H9 (cell line): ENCODE results near the gene ETFA. TPM values are rescaled to one million over a fixed set of nuclear protein-coding genes. Genes with fewer than 3 reads are reported as not detected.

Source experiments
- DNase-seq: peaks from one replicate; pipeline ENCODE4 v3.0.0-alpha.2; 2017
- H2AFZ ChIP-seq: one replicate; pipeline ENCODE4 v1.6.1; 2013; ENCODE audit warnings: mild to moderate bottlenecking, low read length, control low read depth, moderate library complexity
- H2AK5ac ChIP-seq: 2 replicates; pipeline ENCODE4 v1.6.1; 2013; ENCODE audit warnings: low read length, control low read depth, mixed read lengths; ENCODE audit not compliant: insufficient read length
- H2BK120ac ChIP-seq: one replicate; pipeline ENCODE4 v1.6.1; 2013; ENCODE audit warnings: low read depth, mild to moderate bottlenecking, low read length, control low read depth, inconsistent platforms; ENCODE audit not compliant: poor library complexity, severe bottlenecking
- H2BK12ac ChIP-seq: 2 replicates; pipeline ENCODE4 v1.6.1; 2013; ENCODE audit warnings: low read length, control low read depth, mixed read lengths, low read depth; ENCODE audit not compliant: insufficient read length
- H2BK15ac ChIP-seq: 2 replicates; pipeline ENCODE4 v1.6.1; 2013; ENCODE audit warnings: low read depth, low read length, control low read depth
- H2BK20ac ChIP-seq: one replicate; pipeline ENCODE4 v1.6.1; 2013; ENCODE audit warnings: low read depth, mild to moderate bottlenecking, low read length, control low read depth, inconsistent platforms; ENCODE audit not compliant: poor library complexity, severe bottlenecking
- H2BK5ac ChIP-seq: 2 replicates; pipeline ENCODE4 v1.6.1; 2013; ENCODE audit warnings: low read length, control low read depth, mixed read lengths; ENCODE audit not compliant: insufficient read length
- H3K14ac ChIP-seq: 2 replicates; pipeline ENCODE4 v1.6.1; 2013; ENCODE audit warnings: low read length, control low read depth; ENCODE audit not compliant: insufficient read depth
- H3K18ac ChIP-seq: 2 replicates; pipeline ENCODE4 v1.6.1; 2013; ENCODE audit warnings: low read depth, mild to moderate bottlenecking, mixed read lengths, low read length, control low read depth; ENCODE audit not compliant: insufficient read length
- H3K23ac ChIP-seq: 2 replicates; pipeline ENCODE4 v1.6.1; 2013; ENCODE audit warnings: low read length, control low read depth, mixed read lengths, low read depth; ENCODE audit not compliant: insufficient read length
- H3K23me2 ChIP-seq: 2 replicates; pipeline ENCODE4 v1.6.1; 2013; ENCODE audit warnings: low read depth, mild to moderate bottlenecking, mixed read lengths, low read length, control low read depth; ENCODE audit not compliant: insufficient read length, poor library complexity, severe bottlenecking
- H3K27ac ChIP-seq: 2 replicates; pipeline ENCODE4 v1.5.1; 2013; ENCODE audit warnings: low read length, control low read depth, mixed read lengths, low read depth; ENCODE audit not compliant: insufficient read length
- H3K27me3 ChIP-seq: 2 replicates; pipeline ENCODE4 v1.6.1; 2013; ENCODE audit warnings: low read length, control low read depth, inconsistent platforms; ENCODE audit not compliant: insufficient read depth
- H3K4ac ChIP-seq: 2 replicates; pipeline ENCODE4 v1.6.1; 2013; ENCODE audit warnings: low read depth, mild to moderate bottlenecking, control low read depth, inconsistent platforms, low read length, moderate library complexity
- H3K4me1 ChIP-seq: 2 replicates; pipeline ENCODE4 v1.6.1; 2013; ENCODE audit warnings: low read length, control low read depth, inconsistent platforms; ENCODE audit not compliant: insufficient read depth
- H3K4me2 ChIP-seq: 2 replicates; pipeline ENCODE4 v1.6.1; 2013; ENCODE audit warnings: low read length, control low read depth, mixed read lengths; ENCODE audit not compliant: insufficient read length, insufficient read depth
- H3K56ac ChIP-seq: 2 replicates; pipeline ENCODE4 v1.6.1; 2013; ENCODE audit warnings: low read depth, mild to moderate bottlenecking, mixed read lengths, low read length, control low read depth; ENCODE audit not compliant: insufficient read length
- H3K79me1 ChIP-seq: 2 replicates; pipeline ENCODE4 v1.6.1; 2013; ENCODE audit warnings: low read depth, mild to moderate bottlenecking, moderate library complexity, low read length, control low read depth, inconsistent platforms; ENCODE audit not compliant: insufficient read depth, poor library complexity, severe bottlenecking
- H3K79me2 ChIP-seq: 2 replicates; pipeline ENCODE4 v1.6.1; 2013; ENCODE audit warnings: low read length, control low read depth, inconsistent platforms; ENCODE audit not compliant: insufficient read depth
- H3K9ac ChIP-seq: 2 replicates; pipeline ENCODE4 v1.6.1; 2013; ENCODE audit warnings: low read length, control low read depth, mixed read lengths; ENCODE audit not compliant: insufficient read length; ENCODE audit errors: extremely low read depth
- H3K9me3 ChIP-seq: one replicate; pipeline ENCODE4 v1.6.1; 2013; ENCODE audit warnings: low read depth, low read length, inconsistent platforms; ENCODE audit not compliant: control insufficient read depth
- H3T11ph ChIP-seq: one replicate; pipeline ENCODE4 v1.6.1; 2013; ENCODE audit warnings: mild to moderate bottlenecking, low read length, control low read depth, inconsistent platforms
- H4K20me1 ChIP-seq: one replicate; pipeline ENCODE4 v1.6.1; 2013; ENCODE audit not compliant: control insufficient read depth, insufficient read length, insufficient read depth
- H4K5ac ChIP-seq: 2 replicates; pipeline ENCODE4 v1.6.1; 2013; ENCODE audit warnings: low read depth, mild to moderate bottlenecking, mixed read lengths, low read length, control low read depth; ENCODE audit not compliant: insufficient read length
- H4K8ac ChIP-seq: replicated peaks from 2 replicates; pipeline ENCODE4 v1.6.1; 2013; ENCODE audit warnings: low read length, control low read depth, mixed read lengths, low read depth; ENCODE audit not compliant: insufficient read length
- H4K91ac ChIP-seq: 2 replicates; pipeline ENCODE4 v1.6.1; 2013; ENCODE audit warnings: low read depth, mild to moderate bottlenecking, moderate library complexity, mixed read lengths, low read length, control low read depth; ENCODE audit not compliant: insufficient read length
- H3K27ac Mint-ChIP-seq, 3 experiments: 2 replicates in 2 of 3; 3 replicates in 1 of 3; pipeline ENCODE4 v1.8.0; 2020 to 2021; ENCODE audit warnings: mixed read lengths in 3 of 3, mild to moderate bottlenecking in 1 of 3, moderate library complexity in 1 of 3
- H3K27me3 Mint-ChIP-seq: 2 replicates; pipeline ENCODE4 v1.8.0; 2021; ENCODE audit warnings: low read depth, mild to moderate bottlenecking, moderate library complexity, mixed read lengths
- H3K36me3 Mint-ChIP-seq, 3 experiments: 2 replicates in 2 of 3; 3 replicates in 1 of 3; pipeline ENCODE4 v1.8.0; 2020 to 2021; ENCODE audit warnings: low read depth in 3 of 3, mixed read lengths in 3 of 3; ENCODE audit not compliant: insufficient read depth in 1 of 3
- H3K4me1 Mint-ChIP-seq, 2 experiments: 2 replicates each; pipeline ENCODE4 v1.8.0; 2020; ENCODE audit warnings: mixed read lengths in 2 of 2
- H3K4me3 Mint-ChIP-seq, 2 experiments: 2 replicates in 1 of 2; 3 replicates in 1 of 2; pipeline ENCODE4 v1.8.0; 2020 to 2021; ENCODE audit warnings: mild to moderate bottlenecking in 2 of 2, mixed read lengths in 2 of 2, moderate library complexity in 1 of 2
- H3K9me3 Mint-ChIP-seq, 2 experiments: 2 replicates in 1 of 2; 3 replicates in 1 of 2; pipeline ENCODE4 v1.8.0; 2020; ENCODE audit warnings: mild to moderate bottlenecking in 2 of 2, mixed read lengths in 2 of 2, moderate library complexity in 1 of 2
- WGBS: extraction: QIAGEN DNeasy Blood & Tissue Kit; methylation state at CpG from one replicate; pipeline ENCODE4 v1.1.7; 2013; ENCODE audit warnings: missing lambda C conversion rate, low lambda C conversion rate, mixed read lengths; ENCODE audit not compliant: insufficient read length; ENCODE audit errors: extremely low coverage; 5-methylcytosine and 5-hydroxymethylcytosine counted together
- total RNA-seq: library from RNA; stranded (reverse); gene quantifications from 2 replicates; pipeline ENCODE4 v1.2.1, GENCODE V29; 2021
- TF ChIP-seq, protein P1 (sequence below): fragments of 200-600 bp; sonication (generic); conservative IDR thresholded peaks from 3 replicates; pipeline ENCODE4 v1.8.0; 2021; ENCODE audit warnings: antibody characterized with exemption, mild to moderate bottlenecking

Gene ETFA
- total RNA-seq, 1 experiment from 2014 or later, result 109 TPM

DNA sequence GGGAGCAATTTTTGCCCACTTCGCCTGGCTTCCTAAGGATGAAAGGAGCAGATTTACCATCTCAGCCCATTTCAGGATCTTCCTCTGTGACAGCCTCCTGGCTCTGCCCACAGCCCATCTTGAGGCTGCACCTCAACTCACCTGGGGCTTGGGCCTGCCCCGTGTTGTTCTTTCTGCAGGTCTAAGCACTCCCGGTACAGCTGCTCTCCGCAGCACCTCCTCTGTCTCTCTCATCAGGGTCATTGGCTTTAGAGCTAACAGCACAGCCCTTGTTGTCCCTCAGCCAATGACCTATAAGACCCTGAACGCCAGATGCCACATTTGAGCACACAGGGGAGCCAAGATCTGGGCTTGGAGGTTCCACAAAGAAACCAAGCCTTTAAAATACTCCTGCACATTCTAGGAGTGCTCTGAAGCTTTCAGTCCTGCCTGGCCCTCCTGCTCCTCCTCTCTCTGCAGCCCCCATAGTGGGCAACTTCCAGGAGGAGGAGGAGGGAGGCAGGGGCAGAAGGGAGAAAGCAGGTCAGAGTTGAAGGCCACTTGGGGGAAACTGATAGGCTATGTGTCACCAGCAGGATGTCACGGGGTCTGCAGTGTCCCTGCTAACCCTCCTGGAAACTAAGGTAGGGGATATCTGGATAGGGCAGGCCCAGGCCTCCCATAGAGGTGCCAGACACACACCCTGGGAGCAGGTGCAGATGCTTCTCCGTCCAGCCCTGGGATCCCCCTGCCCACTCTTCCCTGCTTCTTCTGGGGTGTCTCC is 115.6 kb downstream of the ETFA start:
- DNase-seq, result no peak
- H3K4me1 Mint-ChIP-seq, result peaks cover 34% of the 10 kb centered on the region in 2 experiments
- no peak overlapping the region for H4K5ac ChIP-seq
- peaks cover 10% of the 10 kb centered on the region for H3K27me3 Mint-ChIP-seq
- WGBS, result no CpG with 5 or more reads among the region's 7 CpGs
- H3K4me2 ChIP-seq, result no peak overlapping the region
- no peaks in the 10 kb centered on the region for H3K9me3 ChIP-seq
- no peaks in the 10 kb centered on the region for H3K9me3 Mint-ChIP-seq
- H3K27ac ChIP-seq, result no peak overlapping the region
- no peak overlapping the region for H4K91ac ChIP-seq
- H3K79me2 ChIP-seq, result no peaks in the 10 kb centered on the region
- no peak overlapping the region for H3K56ac ChIP-seq
- H3T11ph ChIP-seq, result no peak overlapping the region
- H2BK15ac ChIP-seq, result no peak overlapping the region
- H2AFZ ChIP-seq, result no peak overlapping the region
- H3K18ac ChIP-seq, result no peak overlapping the region
- H3K14ac ChIP-seq, result no peak overlapping the region
- no peak overlapping the region; a peak in 1 of 7 replicates for H3K27ac Mint-ChIP-seq
- H3K4me3 Mint-ChIP-seq, result no peak overlapping the region
- H3K4me1 ChIP-seq, result no peaks in the 10 kb centered on the region
- no peak overlapping the region for H2BK20ac ChIP-seq
- H2BK5ac ChIP-seq, result no peak overlapping the region
- no peak overlapping the region for H3K9ac ChIP-seq
- peaks cover 0 to 1% (median 0%) of the 10 kb centered on the region in 3 experiments; a peak in 1 of 7 replicates for H3K36me3 Mint-ChIP-seq
- no peaks in the 10 kb centered on the region for H3K23me2 ChIP-seq
- H2AK5ac ChIP-seq, result no peak overlapping the region
- no peak overlapping the region for H2BK12ac ChIP-seq
- TF ChIP-seq, protein P1, sequence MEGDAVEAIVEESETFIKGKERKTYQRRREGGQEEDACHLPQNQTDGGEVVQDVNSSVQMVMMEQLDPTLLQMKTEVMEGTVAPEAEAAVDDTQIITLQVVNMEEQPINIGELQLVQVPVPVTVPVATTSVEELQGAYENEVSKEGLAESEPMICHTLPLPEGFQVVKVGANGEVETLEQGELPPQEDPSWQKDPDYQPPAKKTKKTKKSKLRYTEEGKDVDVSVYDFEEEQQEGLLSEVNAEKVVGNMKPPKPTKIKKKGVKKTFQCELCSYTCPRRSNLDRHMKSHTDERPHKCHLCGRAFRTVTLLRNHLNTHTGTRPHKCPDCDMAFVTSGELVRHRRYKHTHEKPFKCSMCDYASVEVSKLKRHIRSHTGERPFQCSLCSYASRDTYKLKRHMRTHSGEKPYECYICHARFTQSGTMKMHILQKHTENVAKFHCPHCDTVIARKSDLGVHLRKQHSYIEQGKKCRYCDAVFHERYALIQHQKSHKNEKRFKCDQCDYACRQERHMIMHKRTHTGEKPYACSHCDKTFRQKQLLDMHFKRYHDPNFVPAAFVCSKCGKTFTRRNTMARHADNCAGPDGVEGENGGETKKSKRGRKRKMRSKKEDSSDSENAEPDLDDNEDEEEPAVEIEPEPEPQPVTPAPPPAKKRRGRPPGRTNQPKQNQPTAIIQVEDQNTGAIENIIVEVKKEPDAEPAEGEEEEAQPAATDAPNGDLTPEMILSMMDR, result no peak
- H4K20me1 ChIP-seq, result no peaks in the 10 kb centered on the region
- H3K27me3 ChIP-seq, result no peaks in the 10 kb centered on the region; the same call in 1 of the 2 replicates
- H4K8ac ChIP-seq, result no peak overlapping the region
- H3K23ac ChIP-seq, result no peak overlapping the region
- H2BK120ac ChIP-seq, result no peak overlapping the region
- no peaks in the 10 kb centered on the region for H3K79me1 ChIP-seq
- H3K4ac ChIP-seq, result no peak overlapping the region
